ENCODE data around the gene ACTN1.

The ACTN1 gene

DNA sequence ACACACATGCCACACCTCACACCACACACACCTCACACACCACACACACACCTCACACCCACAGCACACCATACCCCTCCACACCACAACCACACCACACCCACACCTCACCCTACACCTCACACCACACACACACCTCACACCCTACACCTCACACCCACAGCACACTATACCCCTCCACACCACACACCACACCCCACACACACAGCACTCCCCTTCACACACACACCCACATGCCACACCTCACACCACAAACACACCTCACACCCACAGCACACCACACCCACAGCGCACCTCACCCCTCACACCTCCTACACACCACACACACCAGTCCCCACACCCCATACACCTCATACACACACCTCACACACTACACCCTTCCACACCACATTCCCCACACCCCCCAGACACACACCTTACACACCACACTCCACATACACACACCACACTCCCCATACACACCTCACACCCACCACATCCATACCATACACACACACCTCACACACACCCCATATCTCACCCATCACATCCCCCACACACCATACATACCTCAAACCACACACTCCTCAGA lies 80.0 kb downstream of the ACTN1 start:
- TF ChIP-seq ZNF274 (IDR thresholded peaks at IDR 0.05; ENCODE audit: low read depth, low read length) = no peak

DNA sequence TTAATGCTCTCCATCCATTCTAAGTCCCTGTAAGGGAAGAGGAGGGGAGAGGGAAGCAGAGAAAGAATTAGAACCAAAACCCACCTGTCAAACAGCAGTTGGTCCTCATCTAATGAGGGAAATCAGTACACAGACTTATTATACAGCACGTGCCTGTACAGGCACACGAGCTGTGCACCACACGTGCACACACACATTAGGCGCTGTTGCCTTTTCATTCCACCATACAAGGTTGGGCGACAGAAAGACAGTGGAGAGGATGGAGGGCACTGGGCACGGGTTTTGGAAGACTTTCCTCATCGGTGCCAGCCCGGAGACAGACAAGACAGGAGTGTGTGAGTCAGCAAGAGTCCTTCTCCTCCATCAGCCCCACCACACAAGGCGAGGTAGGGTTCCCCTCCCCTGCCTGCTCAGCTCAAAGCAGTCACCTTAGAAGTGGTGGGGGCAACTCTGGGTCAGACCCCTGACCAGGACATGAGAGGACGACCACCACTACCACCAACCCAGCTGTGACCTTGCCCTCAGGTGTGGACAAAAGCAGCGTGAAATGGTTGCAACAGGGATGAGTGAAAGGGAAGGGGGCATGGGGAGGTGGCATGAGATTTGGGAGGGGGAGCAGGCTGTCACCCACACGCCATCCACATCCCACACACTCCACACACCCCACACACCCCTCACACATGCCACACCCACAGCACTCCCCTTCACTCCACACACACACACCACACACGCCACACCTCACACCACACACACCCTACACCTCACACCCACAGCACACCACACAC lies 80.7 kb downstream of the ACTN1 start:
- no peak for TF ChIP-seq ZNF274 (IDR thresholded peaks at IDR 0.05; ENCODE audit: low read depth, low read length)
- no peak overlapping the region for H3K4me3 ChIP-seq (ENCODE audit: low read length)

More for the DNA sequence above, 80.0 kb downstream of the ACTN1 start:
- H3K4me3 ChIP-seq (ENCODE audit: low read length) = no peak overlapping the region

DNA sequence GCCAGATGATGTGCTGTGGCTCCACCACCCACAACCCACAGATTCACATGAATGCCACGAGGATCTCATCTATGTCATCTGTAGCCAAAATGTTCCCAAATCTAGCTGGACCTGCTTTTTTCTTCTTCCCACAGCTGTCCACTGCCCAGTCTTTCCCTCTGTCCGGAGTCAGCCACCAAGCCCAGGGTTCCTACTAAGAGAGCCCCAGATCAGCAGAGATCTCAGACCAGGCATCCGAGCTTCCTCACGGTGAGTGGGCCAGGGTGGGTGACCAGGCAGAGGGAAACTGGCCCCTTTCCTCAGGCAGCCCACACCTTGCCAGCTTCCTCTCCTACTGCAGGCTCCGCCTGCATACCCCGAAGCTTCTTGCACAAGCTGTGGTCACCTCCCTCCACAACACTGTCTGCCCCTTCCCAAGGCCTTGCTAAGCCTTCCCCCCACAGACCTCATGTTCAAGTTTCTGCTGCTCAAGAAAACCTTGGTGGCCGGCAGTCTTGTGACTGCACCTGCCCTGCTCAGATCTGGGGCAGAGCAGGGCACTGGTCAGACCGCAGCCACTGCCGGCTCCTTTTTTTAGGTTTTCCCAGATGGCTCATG lies 81.4 kb downstream of the ACTN1 start:
- no peak overlapping the region for H3K4me3 ChIP-seq (ENCODE audit: low read length)
- no peak for TF ChIP-seq ZNF274 (IDR thresholded peaks at IDR 0.05; ENCODE audit: low read depth, low read length)

DNA sequence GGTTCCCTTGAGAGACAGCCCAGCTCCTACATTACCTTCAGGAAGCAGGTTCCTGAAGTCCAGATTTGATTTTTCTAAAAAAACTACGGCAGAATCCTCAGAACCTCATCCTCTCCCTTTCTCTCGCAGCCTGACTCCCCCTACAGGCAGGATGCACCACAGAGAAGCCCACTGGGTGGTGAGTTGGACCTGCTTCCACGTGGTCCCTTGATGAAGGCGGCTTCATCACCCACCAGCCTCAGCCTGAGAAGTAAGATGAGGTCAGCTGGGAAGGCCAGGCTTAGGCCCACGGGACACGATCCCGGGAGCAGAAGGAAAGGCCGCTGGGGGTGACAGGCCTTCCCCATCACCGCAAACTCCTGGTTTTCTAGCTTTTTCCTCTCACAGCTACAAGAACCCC lies 83.0 kb downstream of the ACTN1 start:
- H3K4me3 ChIP-seq (ENCODE audit: low read length) = no peak overlapping the region
- no peak for TF ChIP-seq ZNF274 (IDR thresholded peaks at IDR 0.05; ENCODE audit: low read depth, low read length)

DNA sequence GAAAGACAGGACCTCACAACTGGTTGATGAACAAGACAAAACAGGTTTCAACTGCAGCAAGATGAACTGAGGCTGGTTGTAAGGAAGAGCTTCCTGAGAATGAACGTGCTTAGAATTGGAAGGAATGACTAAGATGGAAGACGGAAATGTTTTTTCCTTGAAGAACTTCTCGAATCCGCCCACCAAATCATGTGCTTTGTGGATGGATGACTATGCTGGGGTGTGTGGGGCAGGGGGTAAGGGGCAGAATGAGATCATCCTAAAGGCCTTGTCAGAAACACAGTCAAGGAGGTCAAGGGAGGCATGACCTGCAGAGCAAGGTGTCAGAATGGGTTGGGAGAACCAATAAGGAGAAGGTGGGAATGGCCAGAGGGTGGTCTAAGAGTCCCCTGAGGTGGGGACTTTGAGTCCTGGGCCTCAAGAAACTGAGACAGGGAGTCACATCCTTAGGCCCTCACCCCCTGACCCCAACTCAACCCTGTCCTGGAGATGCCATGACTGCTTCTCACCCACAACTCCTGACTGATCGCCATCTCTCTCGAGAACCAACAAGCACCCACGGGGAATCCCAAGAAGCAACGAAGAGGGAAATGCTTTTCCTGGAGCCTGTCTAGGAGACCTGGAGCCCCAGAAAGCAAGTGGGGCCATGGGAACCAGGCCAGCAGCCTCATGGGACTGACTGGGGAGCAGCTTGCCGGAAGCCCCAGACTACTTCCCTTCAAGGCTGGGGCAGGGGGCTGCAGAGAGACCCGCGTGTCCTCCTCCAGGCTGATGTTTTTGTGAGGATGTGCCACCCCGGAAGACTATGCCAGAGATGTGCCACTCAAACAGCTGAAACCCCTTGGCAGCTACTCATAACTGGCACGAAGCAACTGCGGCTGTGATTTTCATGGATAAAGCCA lies 84.0 kb downstream of the ACTN1 start:
- TF ChIP-seq ZNF274 (IDR thresholded peaks at IDR 0.05; ENCODE audit: low read depth, low read length) = no peak
- H3K4me3 ChIP-seq (ENCODE audit: low read length) = no peak overlapping the region

GRCh38 chr14:68894123-68894522 lies 85.0 kb downstream of the ACTN1 start:
- H3K4me3 ChIP-seq (ENCODE audit: low read length) = no peak overlapping the region
- TF ChIP-seq ZNF274 (IDR thresholded peaks at IDR 0.05; ENCODE audit: low read depth, low read length) = no peak

GRCh38 chr14:68893566-68893965 lies 85.5 kb downstream of the ACTN1 start:
- no peak for TF ChIP-seq ZNF274 (IDR thresholded peaks at IDR 0.05; ENCODE audit: low read depth, low read length)
- H3K4me3 ChIP-seq (ENCODE audit: low read length) = no peak overlapping the region

- no peak for TF ChIP-seq ZNF274 (IDR thresholded peaks at IDR 0.05; ENCODE audit: low read depth, low read length)
- no peak overlapping the region for H3K4me3 ChIP-seq (ENCODE audit: low read length)
Measured at GRCh38 chr14:68892961-68893360, 86.1 kb downstream of the ACTN1 start.

- no peak overlapping the region for H3K4me3 ChIP-seq (ENCODE audit: low read length)
Measured at GRCh38 chr14:68891851-68892660, 87.0 kb downstream of the ACTN1 start.

GRCh38 chr14:68890173-68890931 lies 88.8 kb downstream of the ACTN1 start:
- TF ChIP-seq ZNF274 (IDR thresholded peaks at IDR 0.05; ENCODE audit: low read depth, low read length) = no peak
- H3K4me3 ChIP-seq (ENCODE audit: low read length) = no peak overlapping the region

More at GRCh38 chr14:68891851-68892660, 87.0 kb downstream of the ACTN1 start:
- no peak for TF ChIP-seq ZNF274 (IDR thresholded peaks at IDR 0.05; ENCODE audit: low read depth, low read length)

DNA sequence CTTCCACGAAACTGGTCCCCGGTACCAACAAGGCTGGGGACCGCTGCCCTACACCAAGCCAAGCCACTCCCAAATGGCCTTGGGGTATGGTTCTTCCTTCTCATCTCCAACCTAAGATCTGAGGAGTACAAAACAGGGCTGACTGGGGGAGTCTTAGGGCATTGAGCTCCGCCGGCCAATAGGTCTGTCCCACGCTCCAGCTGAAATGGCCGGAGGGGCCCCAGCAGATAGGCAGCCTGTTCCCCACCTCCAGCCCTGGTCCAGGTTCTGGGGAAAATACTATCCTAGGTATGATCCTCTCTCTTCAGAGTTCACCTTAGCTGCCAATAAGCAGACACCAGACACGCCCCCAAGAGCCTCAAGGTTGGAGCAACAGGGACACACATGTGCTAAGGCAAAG lies 90.2 kb downstream of the ACTN1 start:
- no peak overlapping the region for H3K4me3 ChIP-seq (ENCODE audit: low read length)
- TF ChIP-seq ZNF274 (IDR thresholded peaks at IDR 0.05; ENCODE audit: low read depth, low read length) = no peak

DNA sequence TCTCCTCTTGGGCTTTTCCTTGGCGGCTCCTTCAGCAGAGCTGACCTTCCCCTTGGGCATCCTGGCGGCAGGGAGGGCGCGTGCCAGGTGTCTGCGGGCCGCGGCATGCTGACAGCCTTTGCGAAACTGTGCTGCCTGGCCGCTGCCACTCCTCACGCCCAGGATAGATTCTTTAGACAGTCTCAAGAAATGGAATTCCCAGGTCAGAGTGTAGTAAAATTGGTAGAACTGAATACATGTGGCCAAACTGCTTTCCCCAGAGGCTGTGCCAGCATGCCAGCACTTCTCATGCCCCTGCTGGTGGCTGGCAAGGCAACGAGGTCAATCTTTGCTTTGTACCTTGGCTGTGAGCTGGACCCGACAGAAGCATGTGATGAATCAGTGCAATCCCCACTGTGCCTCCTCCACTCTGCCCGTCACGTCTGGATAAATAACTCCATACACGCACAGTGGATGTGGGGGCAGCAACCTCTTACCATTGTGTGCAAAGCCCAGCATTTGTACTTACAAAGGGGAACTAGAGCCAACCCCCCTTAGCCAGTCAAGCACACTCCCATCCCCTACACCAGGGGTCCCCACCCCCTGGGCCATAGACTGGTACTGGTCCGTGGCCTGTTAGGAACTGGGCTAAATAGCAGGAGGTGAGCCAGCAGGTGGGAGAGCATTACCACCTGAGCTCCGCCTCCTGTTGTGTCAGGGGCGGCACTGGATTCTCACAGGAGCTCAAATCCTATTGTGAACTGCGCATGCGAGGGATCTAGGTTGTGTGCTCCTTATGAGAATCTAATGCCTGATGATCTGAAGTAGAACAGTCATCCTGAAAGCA lies 90.9 kb downstream of the ACTN1 start:
- no peak for TF ChIP-seq ZNF274 (IDR thresholded peaks at IDR 0.05; ENCODE audit: low read depth, low read length)

More for the DNA sequence above, 90.9 kb downstream of the ACTN1 start:
- H3K4me3 ChIP-seq (ENCODE audit: low read length) = no peak overlapping the region

Measured in GM08714 (cell line).